HG03064 (cell line): ENCODE measurements around the gene DNAH10.
A peak's percentile ranks its signal among the peaks of the same experiment; 100 is the strongest.

Source experiments
- ATAC-seq: cut with Tn5 transposase; IDR thresholded peaks from one replicate; pipeline ENCODE4 v1.9.1; 2021; ENCODE audit warnings: low read depth; ENCODE audit not compliant: unreplicated experiment

Gene DNAH10

DNA sequence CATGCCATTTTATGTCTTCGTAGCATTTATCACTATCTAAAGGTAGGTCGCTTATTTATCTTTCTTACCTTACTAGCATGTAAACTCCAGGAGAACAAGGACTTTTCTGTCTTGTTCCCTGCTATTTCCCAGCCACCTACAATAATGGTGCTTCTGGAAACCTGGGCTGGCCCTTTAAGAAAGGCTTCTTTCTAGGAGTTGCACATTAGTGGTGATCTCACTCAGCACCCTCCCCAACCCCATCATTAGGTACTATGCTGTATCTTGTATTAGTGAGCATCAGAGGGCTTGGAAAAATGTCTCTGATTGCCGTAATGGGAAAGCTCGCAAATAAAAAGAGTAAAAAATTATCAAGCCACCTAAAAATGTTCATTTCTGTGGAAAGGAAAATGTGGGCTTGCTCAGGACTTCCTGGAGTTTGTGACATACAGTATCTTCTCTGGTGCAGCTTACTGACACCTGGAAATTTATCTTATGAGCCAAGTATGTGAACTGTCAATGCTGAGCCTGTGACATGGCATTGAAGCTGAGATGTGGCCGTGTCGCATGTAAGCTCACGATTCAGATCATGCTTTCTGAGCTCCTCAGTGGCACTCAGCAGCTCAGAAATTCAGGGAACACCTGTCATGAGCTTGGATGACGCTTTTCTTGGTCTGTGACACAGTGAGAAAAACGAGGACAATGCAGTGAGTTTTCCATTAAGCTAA lies 198.1 kb downstream of the DNAH10 start:
- ATAC-seq = no peak

DNA sequence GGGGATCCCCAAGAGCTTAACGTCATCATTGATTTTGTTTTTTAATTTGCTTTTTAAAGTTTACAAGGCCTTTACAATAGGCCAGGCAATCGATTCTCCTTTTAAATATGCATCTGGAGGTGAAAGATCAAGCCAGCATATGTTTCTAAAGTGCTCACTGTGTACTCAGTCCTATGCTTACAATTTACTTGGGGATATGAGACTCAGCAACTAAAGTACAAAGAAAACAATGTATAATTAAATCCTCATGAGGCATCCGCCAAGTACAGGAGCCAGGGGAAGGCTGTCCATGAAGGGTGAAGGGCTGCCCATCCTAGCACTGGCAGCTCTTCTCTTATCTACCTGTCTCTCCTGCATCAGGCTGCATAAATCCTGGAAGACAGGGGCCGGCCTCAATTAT lies 198.8 kb downstream of the DNAH10 start:
- ATAC-seq = no peak

DNA sequence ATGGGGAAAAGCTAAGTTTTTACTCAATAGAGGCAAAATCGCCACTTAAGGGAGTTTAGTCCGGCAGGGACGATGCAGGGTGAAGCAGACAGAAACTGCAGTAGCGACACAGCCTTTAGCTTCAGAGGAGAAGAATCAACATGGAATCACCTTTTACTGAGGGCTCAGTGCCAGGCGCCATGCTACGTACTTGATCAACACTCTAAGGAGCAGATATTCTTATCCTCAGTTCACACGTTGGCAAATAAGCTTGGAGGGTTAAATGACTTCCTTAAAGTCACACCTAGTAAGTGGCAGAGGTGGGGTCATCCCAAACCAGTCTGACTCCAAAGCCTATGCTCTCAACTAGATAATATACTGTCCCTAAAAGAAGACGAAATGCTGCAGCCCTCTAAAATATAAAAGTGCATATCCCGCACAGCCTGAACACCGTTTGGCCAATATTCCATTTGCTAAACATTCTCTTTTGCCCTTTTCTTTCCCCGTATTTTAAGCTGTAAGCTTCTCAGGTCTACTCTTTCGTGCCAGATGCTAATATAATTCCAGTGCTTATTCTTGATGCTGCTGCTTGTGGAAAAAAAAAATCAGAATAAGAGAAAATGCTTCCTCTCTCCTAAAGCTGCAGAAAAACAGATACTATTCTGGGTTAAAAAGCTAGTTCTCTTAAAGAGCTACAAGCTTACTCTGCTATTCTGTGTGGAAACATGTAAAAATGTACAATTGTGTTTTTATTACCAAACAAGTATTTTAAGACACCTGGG lies 199.7 kb downstream of the DNAH10 start:
- ATAC-seq = no peak

DNA sequence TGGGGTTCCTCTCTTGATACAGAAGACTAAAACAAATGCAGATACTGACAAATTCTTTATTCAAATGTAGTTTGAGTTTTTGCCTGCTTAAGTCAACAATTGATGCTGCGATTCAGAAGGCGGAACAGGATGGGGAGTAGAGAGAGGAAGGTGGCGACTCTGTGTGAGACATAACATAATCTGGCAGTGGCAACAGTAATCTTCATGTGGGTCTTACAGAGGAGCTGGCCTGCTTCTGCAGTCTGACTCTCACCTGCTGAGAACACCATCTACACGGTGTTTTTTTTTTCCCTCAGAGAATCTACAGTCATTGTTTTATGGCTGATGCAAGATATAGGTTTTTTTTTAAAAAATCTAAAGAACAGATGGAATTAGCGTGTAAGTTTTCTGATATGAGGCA lies 200.4 kb downstream of the DNAH10 start:
- ATAC-seq = no peak

DNA sequence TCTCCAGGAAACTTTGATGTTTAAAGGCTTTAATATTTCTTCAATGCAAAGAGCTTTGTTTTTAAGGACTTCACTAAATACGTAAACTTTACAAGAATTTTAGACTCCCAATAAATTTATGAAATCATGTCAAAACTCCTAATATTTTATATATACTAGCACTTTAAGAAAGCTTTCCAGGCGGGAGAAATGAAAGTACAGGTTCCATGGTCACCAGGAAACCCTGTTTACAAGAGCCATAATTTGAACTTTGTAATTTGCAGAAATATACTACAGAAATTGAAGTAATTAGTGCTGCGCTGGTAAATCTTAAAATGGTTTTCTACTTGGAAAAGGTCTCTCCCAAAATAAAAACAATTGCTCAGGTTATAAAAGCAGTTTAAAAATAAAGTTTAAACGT lies 201.7 kb downstream of the DNAH10 start:
- no peak for ATAC-seq

DNA sequence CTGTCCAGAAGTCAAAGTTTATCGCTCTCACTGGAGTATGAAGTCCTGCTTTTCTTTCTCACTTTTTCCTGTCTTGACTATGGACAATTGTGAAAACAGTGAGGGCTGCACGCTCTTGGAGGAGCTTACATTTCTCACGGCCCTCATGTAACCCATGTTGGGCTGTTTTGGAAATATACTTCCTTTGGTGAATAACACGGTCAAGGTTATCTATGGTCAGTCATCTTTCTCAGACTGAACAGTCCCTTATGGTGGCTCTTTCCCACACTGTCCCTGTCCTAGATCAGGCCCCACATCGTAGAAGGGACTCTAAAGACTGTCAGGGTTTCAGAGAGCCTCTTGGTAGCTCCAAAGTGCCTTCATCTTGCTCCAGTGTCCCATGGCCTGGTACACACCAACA lies 203.3 kb downstream of the DNAH10 start:
- no peak for ATAC-seq

DNA sequence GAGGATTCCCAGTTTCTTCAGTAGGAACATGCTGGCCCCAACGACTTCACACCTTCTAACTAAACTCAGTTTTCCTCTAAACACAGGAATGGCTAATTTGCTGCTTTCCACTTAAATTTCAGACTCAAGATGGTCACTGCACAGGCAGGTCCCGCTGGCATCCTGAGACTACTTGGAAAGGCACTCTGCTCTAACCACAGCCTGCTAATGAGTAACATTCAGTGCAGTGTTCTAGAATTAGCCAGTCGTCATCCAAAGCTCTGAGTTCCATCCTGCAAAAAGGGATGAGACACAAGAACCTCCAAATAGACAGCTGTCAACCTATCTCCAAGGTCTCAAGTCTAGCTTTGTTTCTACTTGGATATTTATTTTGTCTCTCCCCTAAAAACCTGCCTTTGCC lies 204.5 kb downstream of the DNAH10 start:
- no peak for ATAC-seq

DNA sequence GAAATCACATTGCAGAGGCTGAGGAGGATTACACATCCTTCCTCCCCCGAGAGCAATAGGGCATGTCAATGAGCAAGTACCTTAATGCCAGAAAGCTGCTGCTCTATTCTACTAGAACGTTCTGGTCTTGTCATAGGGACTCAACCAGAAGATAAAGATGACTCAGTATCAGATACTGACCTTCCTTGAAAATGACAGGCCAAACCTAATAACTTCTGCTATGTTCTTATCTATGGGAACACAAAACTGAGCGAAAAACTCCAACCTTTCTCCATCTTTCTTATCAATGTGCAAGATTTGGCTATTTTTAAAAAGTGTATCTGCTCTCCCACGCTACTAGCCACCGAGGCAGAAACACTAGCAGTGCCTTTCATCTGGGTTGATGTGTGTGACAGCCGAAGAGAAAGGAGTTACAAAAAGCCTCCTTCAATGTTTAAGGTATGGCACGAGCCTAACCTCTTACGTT lies 205.1 kb downstream of the DNAH10 start:
- no peak for ATAC-seq

DNA sequence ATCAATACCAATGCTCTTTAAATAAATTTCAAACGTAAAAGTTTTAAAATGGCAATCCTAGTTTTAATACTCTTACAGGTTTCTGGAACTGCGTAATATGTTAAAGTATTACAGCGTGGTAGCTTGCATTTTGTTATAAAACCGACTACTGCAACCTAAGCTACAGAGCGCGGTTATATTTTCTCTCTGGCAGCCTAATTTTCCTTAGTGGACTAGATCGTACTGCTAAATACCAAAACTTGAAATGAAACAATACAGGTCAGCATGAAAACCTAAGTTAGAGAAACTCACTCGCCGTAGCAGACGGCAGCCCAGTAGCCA lies 209.3 kb downstream of the DNAH10 start:
- no peak for ATAC-seq

DNA sequence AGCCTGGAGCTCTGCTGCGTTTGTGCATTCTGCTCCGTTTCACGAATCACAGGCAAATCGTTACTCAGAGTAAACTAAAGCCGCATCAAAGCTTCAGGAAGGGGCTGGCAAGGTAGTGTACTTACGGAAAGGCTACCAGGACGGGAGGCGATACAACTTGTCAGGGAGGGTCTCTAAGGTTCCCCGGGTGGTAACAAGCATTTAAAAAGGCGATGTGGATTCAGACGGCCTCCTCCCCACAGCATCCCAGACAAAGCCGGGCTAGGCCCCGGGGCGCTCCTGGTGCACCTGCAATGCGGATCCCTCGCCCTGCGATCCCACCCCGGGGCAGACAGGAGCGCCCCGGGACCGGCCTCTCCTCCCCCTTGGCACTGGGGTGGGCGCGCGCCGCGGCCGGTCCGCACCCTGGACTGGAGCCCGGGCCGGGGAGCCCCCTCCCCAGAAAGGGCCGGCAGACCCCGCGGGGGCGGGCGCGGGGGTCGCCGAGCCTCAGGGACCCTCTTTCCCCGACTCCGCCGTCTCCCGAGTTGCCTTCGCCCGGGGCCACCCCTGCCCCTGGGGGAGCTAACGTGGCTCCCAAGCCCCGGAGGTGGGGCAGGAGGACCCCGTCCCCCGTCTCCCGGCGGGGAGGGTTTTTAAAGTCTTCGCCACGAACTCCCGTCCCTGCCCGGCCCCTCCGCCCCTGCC lies 209.8 kb downstream of the DNAH10 start:
- peak; percentile 6 for ATAC-seq

DNA sequence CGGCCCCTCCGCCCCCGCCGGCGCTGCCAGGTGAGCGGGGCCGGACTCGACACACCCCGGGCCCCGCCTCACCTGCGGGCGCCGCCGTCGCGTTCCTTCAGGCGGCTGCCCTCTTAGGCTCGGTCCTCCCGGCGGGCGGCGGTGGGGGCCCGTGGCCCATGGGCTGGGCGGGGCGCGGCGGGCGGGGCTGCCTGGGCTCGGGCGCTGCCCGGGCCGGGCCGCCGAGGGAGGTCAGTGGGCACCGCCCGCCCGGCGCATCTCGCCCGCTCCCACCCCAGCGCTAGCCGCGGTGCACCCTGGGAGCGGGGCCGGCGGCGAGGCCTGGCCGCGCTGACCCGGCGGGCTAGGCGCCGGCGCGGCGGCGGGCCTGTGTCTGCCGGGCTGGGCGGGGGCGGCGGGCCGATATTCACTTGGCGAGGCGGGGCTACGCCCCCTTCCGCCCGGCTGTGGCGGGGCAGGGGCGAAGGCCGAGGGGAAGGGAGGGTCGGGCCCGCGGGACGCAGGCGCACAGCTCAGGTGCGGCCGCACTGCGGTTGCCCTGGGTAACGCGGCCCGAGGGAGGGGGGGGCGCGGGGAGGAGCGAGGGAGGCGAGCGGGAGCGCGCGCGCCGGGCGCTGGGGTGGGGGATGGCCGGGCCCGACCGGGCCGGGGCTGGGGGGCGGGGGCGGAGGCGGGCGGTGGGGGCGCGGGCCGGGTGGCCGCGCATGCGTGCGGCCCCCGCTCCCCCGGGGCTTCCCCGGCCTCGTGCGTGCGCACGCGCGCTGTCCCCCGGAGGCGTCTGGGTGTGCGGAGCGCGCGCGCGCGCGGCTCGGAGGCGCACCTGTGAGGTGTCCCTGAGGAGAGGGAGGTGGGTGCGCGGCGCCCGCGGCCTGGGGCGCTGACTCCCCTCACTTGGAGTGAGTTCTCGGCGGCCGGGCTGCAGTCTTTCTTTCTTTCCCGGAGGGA lies 210.6 kb downstream of the DNAH10 start, which contains the start of the genes CCDC92 and ZNF664:
TSS of gene CCDC92 (minus strand) at position 375 of the 945 bp plus-strand sequence. CDS start 28,526 bp downstream, outside the sequence.
TSS of gene ZNF664 (plus strand) at position 759 of the 945 bp plus-strand sequence. CDS start 38,930 bp downstream, outside the sequence.
- peak; percentile 76 for ATAC-seq

DNA sequence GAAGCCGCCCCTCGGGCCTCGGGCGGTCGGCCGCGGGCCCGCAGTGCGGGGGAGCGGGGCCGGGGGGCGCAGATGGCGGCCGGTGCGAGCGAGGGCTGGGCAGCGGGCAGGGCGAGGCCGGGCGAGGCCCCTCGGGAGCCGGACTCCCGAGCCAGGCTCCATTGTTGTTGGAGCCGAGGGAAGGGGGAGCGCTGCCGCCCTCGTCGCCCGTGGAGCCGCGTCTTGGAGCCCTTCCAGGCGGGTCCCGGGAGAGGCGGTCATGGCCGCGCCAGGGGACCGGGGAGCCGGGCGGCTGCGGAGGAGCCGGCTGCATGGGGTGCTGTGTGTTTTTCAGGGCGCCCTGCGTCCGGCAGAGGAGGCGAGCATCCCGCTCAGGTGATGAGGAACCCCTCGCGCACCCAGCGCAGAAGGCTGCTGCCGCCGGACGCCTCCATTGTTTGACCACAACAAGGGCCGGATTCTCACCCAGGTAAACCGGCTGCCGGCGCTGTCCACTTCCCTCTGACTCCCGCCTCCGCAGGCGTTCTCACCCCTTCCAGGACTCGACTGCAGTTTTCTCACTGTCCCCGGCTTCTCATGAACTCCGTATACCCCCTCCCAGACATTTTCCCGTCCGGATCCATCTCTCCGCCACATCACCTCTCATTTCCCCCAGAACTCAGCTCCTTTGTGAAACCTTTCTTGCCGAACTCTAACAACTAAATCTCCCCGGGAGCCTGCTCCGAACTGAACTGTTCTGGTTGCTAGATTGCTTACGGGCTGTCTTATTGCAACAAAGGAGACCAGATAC lies 211.6 kb downstream of the DNAH10 start:
- peak; percentile 10 for ATAC-seq

DNA sequence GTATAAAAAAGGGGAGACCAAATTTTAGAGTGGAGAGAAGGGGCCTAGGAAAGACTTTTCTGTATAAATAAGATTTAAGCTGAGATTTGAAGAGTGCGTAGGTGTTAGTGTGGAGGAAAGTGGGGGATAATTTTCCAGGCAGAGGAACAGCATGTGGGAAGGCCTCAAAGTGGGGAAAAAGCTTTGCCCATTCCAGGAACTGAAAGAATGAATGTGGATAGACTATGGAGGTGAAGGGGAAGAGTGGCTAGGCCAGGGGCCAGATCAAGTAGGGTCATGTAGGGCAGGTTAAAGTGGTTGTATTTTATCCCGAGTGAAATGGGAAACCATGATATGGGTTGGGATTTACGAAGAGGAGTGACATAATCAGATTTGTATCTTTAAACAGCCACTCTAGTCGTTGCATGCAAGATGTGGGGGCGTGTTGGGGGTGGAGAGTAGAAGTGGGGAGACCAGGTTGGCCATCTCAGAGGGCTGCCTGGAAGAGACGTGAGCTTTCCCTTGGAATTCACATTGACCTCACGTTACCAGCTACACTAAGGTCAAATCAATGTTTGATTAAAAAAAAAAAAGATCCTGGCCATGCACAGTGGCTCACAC lies 214.2 kb downstream of the DNAH10 start:
- no peak for ATAC-seq

DNA sequence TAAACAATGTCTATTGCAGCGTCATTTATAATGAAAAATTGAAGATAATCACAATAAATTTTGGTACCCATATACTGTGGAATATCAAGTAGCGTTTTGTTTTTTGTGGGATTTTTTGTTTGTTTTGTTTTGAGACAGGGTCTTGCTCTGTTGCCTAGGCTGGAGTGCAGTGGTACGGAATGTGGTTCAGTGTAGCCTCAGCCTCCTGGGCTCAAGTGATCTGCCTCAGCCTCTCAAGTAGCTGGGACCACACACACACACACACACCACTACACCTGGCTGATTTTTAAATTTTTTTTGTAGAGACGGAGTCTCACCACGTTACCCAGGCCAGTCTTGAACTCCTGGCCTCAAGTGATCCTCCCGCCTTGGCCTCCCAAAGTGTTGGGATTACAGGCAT lies 217.5 kb downstream of the DNAH10 start:
- ATAC-seq = no peak

DNA sequence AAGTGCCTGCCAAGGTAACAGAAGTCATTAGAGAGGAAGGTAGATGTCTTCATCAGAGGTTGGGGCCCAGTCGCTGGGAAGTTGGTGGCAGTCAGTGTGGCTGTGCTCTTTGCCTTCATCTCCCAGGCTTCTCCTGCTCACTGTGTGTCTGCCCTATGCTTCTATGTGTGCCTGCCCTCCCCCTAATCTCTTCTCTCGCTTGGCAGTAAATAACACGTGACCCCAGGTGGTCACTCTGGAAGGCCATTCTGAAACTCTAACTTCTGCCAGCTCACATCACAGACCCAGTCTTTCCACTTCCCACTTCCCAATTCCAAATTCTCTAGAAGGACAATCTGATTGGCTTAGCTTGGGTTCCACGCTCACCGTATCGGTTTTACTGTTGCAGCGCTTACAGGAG lies 220.2 kb downstream of the DNAH10 start:
- ATAC-seq = no peak

DNA sequence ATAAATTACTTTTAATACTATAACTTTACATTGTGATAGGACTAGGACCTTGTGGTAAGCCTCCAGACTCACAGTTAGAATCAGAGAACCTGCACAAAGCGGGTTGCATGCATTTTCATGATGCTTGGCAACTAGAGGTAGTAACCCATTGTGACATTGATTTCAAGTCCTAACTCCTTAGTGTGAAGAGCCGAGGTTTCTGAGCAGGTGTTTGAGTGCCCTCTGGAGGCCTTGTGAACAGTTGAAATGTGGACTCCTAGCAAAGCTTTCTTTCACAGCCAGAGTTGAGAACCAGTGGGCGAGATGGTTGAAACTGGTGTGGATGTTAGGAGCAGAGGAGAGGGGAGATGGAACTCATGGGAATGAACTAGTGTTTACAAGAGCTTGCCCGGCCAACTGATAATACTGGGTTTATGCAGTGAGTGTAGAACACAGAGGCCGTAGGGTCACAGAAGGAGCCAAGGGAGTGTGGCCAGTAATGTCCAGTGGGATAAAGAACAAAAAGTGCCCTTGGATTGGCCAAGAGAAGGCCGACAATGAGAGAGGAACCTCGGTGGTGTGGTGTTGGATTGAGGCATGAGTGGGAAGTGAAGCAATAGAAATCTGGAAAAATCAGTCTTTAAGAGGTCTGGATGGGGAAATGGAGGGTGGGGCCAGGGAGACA lies 221.9 kb downstream of the DNAH10 start:
- ATAC-seq = no peak

DNA sequence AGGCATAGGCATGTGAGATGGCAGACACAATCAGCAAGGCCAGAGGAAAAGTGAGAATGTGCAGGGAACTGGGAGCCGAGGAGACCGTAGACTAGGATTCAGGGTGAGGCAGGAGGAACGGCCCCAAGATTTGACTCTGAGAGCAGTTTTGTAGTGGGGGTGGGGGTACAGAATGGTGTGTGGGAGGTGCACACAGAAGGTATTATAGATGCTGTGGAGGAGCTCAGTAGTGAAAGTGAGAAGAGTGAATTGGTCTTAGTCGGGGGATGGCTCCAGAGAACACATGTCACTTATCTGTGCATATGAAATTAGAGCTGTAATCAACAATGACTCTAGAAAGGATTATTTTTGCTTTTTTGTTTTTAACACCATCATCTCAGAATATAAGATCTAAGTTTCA lies 222.8 kb downstream of the DNAH10 start:
- no peak for ATAC-seq
